ENCODE results near the gene IL16.

The IL16 gene

GRCh38 chr15:81209635-81210034, 13.0 kb downstream of the IL16 start:
- no peaks in the 10 kb centered on the region for H3K27me3 ChIP-seq
- no peak for TF ChIP-seq CTCF (IDR thresholded peaks at IDR 0.05; ENCODE audit: low read depth, low read length)
- no peak for DNase-seq
- H3K9me3 ChIP-seq = no peaks in the 10 kb centered on the region
- H3K4me1 ChIP-seq = no peaks in the 10 kb centered on the region
- no peak overlapping the region for H3K4me3 ChIP-seq (ENCODE audit: low read depth, low read length)
- H3K36me3 ChIP-seq = no peaks in the 10 kb centered on the region

GRCh38 chr15:81211376-81211775, 14.7 kb downstream of the IL16 start:
- H3K27me3 ChIP-seq = no peaks in the 10 kb centered on the region
- no peaks in the 10 kb centered on the region for H3K36me3 ChIP-seq
- H3K9me3 ChIP-seq = no peaks in the 10 kb centered on the region
- no peak overlapping the region for H3K4me3 ChIP-seq (ENCODE audit: low read depth, low read length)
- DNase-seq = no peak
- no peak for TF ChIP-seq CTCF (IDR thresholded peaks at IDR 0.05; ENCODE audit: low read depth, low read length)
- H3K4me1 ChIP-seq = no peaks in the 10 kb centered on the region

- Histone ChIP-seq H3K36me3 (no peaks in the 10 kb centered on the region), H3K9me3 (no peaks in the 10 kb centered on the region), H3K4me3 (ENCODE audit: low read depth, low read length) (no peak overlapping the region), H3K27me3 (no peaks in the 10 kb centered on the region), H3K4me1 (no peaks in the 10 kb centered on the region)
- no peak for DNase-seq
- TF ChIP-seq CTCF (IDR thresholded peaks at IDR 0.05; ENCODE audit: low read depth, low read length) = no peak
These were observed 17.3 kb downstream of the IL16 start for GRCh38 chr15:81213982-81214381.

GRCh38 chr15:81215531-81215930, 18.9 kb downstream of the IL16 start:
- H3K4me3 ChIP-seq (ENCODE audit: low read depth, low read length) = no peak overlapping the region
- no peaks in the 10 kb centered on the region for H3K27me3 ChIP-seq
- no peaks in the 10 kb centered on the region for H3K9me3 ChIP-seq
- no peak for TF ChIP-seq CTCF (IDR thresholded peaks at IDR 0.05; ENCODE audit: low read depth, low read length)
- no peaks in the 10 kb centered on the region for H3K4me1 ChIP-seq
- no peak for DNase-seq
- no peaks in the 10 kb centered on the region for H3K36me3 ChIP-seq

- H3K4me3 ChIP-seq (ENCODE audit: low read depth, low read length) = no peak overlapping the region
- DNase-seq = no peak
- H3K4me1 ChIP-seq = no peaks in the 10 kb centered on the region
- no peaks in the 10 kb centered on the region for H3K9me3 ChIP-seq
- TF ChIP-seq CTCF (IDR thresholded peaks at IDR 0.05; ENCODE audit: low read depth, low read length) = no peak
- H3K27me3 ChIP-seq = no peaks in the 10 kb centered on the region
- no peaks in the 10 kb centered on the region for H3K36me3 ChIP-seq
These were observed 19.3 kb downstream of the IL16 start for GRCh38 chr15:81215983-81216382.

GRCh38 chr15:81216422-81216821, 19.7 kb downstream of the IL16 start:
- H3K36me3 ChIP-seq = no peaks in the 10 kb centered on the region
- H3K9me3 ChIP-seq = no peaks in the 10 kb centered on the region
- TF ChIP-seq CTCF (IDR thresholded peaks at IDR 0.05; ENCODE audit: low read depth, low read length) = no peak
- H3K27me3 ChIP-seq = no peaks in the 10 kb centered on the region
- H3K4me3 ChIP-seq (ENCODE audit: low read depth, low read length) = no peak overlapping the region
- no peak for DNase-seq
- no peaks in the 10 kb centered on the region for H3K4me1 ChIP-seq
